Neural progenitor cell (in vitro differentiated cells): ENCODE results near the gene KIAA1549.
A peak's percentile ranks its signal among the peaks of the same experiment; 100 is the strongest.

ENCODE experiments used
- EZH2 ChIP-seq: fragments of 200-600 bp; sonication (generic); IDR thresholded peaks from 2 replicates; pipeline ENCODE4 v1.6.1; 2017; ENCODE audit warnings: antibody characterized with exemption, mild to moderate bottlenecking, moderate library complexity
- EZH2phosphoT487 ChIP-seq: fragments of 200-600 bp; sonication (generic); IDR thresholded peaks from 2 replicates; pipeline ENCODE4 v1.6.1; 2017; ENCODE audit warnings: antibody characterized with exemption
- TF ChIP-seq, protein P1 (sequence below): fragments of 200-600 bp; sonication (generic); IDR thresholded peaks from 2 replicates; pipeline ENCODE4 v1.5.1; 2017; ENCODE audit warnings: antibody characterized with exemption, mild to moderate bottlenecking

DNA sequence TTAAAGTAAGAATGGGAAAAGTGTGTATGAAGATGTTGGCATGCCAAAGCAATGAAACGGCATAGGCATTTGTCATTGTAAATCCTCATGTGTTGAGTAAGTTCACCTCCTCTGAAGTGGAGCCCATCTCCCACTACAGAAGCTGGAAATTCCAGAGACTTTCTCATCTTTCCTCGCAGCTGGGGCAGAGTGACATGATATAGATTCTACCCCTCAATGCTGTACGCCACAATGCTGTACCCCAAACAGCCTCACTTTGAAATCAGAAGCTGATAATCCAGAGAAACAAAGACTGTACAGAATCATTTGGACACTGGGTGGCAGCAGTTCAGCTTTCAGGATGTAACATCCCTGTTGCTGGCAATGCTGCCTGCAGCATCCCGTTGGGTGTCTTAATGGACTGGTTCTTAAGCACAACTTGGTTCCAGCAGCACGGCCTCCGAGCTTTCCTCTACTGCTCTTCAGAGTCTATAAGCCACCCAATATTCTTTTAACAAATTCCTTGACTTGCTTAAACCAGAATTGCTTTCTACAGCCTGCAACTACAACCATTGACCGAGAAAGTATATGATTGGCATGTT lies 35.8 kb upstream of the KIAA1549 start:
- TF ChIP-seq, protein P1, sequence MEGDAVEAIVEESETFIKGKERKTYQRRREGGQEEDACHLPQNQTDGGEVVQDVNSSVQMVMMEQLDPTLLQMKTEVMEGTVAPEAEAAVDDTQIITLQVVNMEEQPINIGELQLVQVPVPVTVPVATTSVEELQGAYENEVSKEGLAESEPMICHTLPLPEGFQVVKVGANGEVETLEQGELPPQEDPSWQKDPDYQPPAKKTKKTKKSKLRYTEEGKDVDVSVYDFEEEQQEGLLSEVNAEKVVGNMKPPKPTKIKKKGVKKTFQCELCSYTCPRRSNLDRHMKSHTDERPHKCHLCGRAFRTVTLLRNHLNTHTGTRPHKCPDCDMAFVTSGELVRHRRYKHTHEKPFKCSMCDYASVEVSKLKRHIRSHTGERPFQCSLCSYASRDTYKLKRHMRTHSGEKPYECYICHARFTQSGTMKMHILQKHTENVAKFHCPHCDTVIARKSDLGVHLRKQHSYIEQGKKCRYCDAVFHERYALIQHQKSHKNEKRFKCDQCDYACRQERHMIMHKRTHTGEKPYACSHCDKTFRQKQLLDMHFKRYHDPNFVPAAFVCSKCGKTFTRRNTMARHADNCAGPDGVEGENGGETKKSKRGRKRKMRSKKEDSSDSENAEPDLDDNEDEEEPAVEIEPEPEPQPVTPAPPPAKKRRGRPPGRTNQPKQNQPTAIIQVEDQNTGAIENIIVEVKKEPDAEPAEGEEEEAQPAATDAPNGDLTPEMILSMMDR = peak; percentile 71
- no peak for TF ChIP-seq EZH2
- TF ChIP-seq EZH2phosphoT487 = no peak
